ENCODE results near the gene NPVF.

The NPVF gene

DNA sequence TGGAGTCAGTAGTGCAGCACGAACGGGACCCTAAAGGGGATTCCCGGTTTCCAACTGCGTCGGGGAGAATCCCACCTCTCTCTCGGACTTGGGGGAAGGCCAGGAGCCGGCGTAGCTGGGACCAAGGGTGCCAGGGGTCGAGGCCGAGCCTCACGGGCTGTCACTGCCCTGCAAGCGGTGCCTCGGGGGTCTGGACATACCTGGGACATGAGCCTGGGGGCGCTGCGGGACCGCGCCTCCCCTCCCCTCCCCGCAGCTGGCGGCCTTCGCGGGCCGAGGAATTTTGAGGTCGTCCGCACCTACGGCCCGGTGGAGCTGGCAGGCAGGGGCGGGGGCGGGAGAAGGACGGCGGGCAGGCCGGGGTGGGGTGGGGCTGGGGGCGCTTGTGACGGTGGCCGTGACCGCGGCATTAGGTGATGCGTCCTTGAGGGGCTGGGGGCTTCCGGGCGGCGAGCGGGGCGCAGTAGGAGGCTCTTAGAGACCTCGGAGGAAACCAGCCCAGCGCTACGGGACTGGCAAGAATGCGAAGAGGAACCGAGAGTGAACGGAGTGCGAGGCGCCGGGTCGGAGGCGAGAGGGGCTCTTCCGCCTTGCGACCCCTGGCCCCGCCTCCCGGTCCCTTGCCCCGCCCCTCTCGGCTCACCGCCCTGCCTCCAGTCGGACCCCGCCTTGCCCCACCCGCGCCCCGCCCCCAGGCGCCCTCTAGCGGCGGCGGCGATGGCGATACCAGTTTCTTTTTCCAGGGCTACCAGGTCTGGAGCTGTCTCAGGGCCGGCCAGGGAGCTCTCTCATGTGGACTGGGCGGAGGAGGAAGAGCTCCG, 48.3 kb downstream of the NPVF start:
- Histone ChIP-seq H3K4me3 (peak overlapping the region; percentile 90), H3K27ac (peak overlapping the region; percentile 86 to 92)
- TF ChIP-seq, protein P1, sequence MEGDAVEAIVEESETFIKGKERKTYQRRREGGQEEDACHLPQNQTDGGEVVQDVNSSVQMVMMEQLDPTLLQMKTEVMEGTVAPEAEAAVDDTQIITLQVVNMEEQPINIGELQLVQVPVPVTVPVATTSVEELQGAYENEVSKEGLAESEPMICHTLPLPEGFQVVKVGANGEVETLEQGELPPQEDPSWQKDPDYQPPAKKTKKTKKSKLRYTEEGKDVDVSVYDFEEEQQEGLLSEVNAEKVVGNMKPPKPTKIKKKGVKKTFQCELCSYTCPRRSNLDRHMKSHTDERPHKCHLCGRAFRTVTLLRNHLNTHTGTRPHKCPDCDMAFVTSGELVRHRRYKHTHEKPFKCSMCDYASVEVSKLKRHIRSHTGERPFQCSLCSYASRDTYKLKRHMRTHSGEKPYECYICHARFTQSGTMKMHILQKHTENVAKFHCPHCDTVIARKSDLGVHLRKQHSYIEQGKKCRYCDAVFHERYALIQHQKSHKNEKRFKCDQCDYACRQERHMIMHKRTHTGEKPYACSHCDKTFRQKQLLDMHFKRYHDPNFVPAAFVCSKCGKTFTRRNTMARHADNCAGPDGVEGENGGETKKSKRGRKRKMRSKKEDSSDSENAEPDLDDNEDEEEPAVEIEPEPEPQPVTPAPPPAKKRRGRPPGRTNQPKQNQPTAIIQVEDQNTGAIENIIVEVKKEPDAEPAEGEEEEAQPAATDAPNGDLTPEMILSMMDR (IDR thresholded peaks at IDR 0.05), result peak; percentile 98
- DNase-seq (ENCODE audit: low spot score), result peak; percentile 96

DNA sequence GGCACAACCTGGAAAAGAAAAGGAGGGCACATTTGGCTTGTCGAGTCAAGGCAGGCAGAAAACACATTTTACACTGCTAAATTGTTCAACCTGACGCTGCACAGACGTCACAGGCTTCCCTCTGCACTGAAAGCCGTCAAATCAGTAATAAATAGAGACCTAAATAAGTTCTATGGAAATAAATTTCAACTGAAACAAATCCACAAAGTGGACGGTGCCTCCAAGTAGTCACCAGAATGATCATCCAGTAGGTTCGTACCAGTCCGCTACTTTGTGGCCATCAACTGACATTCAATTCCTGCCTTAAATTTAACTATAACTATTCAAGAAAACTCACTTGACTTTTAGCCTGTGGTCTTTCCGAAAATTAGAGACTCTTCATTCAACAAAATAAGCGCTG, 49.0 kb downstream of the NPVF start:
- no peak for DNase-seq (ENCODE audit: low spot score)
- TF ChIP-seq, protein P1 (IDR thresholded peaks at IDR 0.05), result no peak
- peak overlapping the region; percentile 90 for H3K4me3 ChIP-seq
- peak overlapping the region in 1 of 2 donors; percentile 86 for H3K27ac ChIP-seq
